ENCODE data around the gene UGGT2. TPM values are rescaled to one million over a fixed set of nuclear protein-coding genes. Genes with fewer than 3 reads are reported as not detected.

UGGT2 gene
- total RNA-seq, 1 donor from 2014 or later: 6.5 TPM

GRCh38 chr13:96044238-96044637 lies 9.0 kb downstream of the UGGT2 start:
- Mint-ChIP-seq H3K27me3 (no peaks in the 10 kb centered on the region), H3K4me1 (no peaks in the 10 kb centered on the region)

GRCh38 chr13:96041326-96042110 lies 11.7 kb downstream of the UGGT2 start:
- Mint-ChIP-seq H3K36me3 (ENCODE audit: low read depth) (no peaks in the 10 kb centered on the region), H3K4me3 (no peak overlapping the region), H3K9me3 (peaks cover 13% of the 10 kb centered on the region), H3K4me1 (no peaks in the 10 kb centered on the region), H3K27me3 (no peaks in the 10 kb centered on the region), H3K27ac (no peak overlapping the region)
- TF ChIP-seq CTCF (IDR thresholded peaks at IDR 0.05): no peak
- ChIA-PET POLR2A (no interaction called here), CTCF (no interaction called here)
- intact Hi-C loops (cut with micrococcal nuclease): no loop called here
- ATAC-seq (ENCODE audit: low read depth) (no peak), DNase-seq (no peak)

More at GRCh38 chr13:96044238-96044637, 9.0 kb downstream of the UGGT2 start:
- DNase-seq (no peak), ATAC-seq (ENCODE audit: low read depth) (no peak)
- no peak overlapping the region for H3K27ac Mint-ChIP-seq
- intact Hi-C loops (cut with micrococcal nuclease): no loop called here
- no peaks in the 10 kb centered on the region for H3K36me3 Mint-ChIP-seq (ENCODE audit: low read depth)
- H3K4me3 Mint-ChIP-seq: no peak overlapping the region
- no peak for TF ChIP-seq CTCF (IDR thresholded peaks at IDR 0.05)
- H3K9me3 Mint-ChIP-seq: peaks cover 13% of the 10 kb centered on the region
- POLR2A ChIA-PET: no interaction called here
- CTCF ChIA-PET: no interaction called here

- intact Hi-C loops (cut with micrococcal nuclease): no loop called here
- DNase-seq: no peak
- no peak overlapping the region for H3K4me3 Mint-ChIP-seq
- peaks cover 6% of the 10 kb centered on the region for H3K9me3 Mint-ChIP-seq
- no peaks in the 10 kb centered on the region for H3K27me3 Mint-ChIP-seq
- TF ChIP-seq CTCF (IDR thresholded peaks at IDR 0.05): no peak
- H3K36me3 Mint-ChIP-seq (ENCODE audit: low read depth): no peaks in the 10 kb centered on the region
- POLR2A ChIA-PET: no interaction called here
- ATAC-seq (ENCODE audit: low read depth): no peak
- CTCF ChIA-PET: no interaction called here
- H3K4me1 Mint-ChIP-seq: no peaks in the 10 kb centered on the region
- H3K27ac Mint-ChIP-seq: no peak overlapping the region
Observed at GRCh38 chr13:96036515-96036914, 16.7 kb downstream of the UGGT2 start.

GRCh38 chr13:96034662-96035061 lies 18.5 kb downstream of the UGGT2 start:
- ChIA-PET POLR2A (no interaction called here), CTCF (no interaction called here)
- DNase-seq: no peak
- intact Hi-C loops (cut with micrococcal nuclease): no loop called here
- Mint-ChIP-seq H3K36me3 (ENCODE audit: low read depth) (no peaks in the 10 kb centered on the region), H3K9me3 (peaks cover 6% of the 10 kb centered on the region), H3K27ac (no peak overlapping the region), H3K27me3 (no peaks in the 10 kb centered on the region), H3K4me3 (no peak overlapping the region), H3K4me1 (no peaks in the 10 kb centered on the region)
- no peak for ATAC-seq (ENCODE audit: low read depth)
- TF ChIP-seq CTCF (IDR thresholded peaks at IDR 0.05): no peak

- Mint-ChIP-seq H3K4me1 (no peaks in the 10 kb centered on the region), H3K27ac (no peak overlapping the region), H3K4me3 (no peak overlapping the region), H3K36me3 (ENCODE audit: low read depth) (no peaks in the 10 kb centered on the region), H3K27me3 (no peaks in the 10 kb centered on the region), H3K9me3 (peaks cover 6% of the 10 kb centered on the region)
- no peak for TF ChIP-seq CTCF (IDR thresholded peaks at IDR 0.05)
- DNase-seq (no peak), ATAC-seq (ENCODE audit: low read depth) (no peak)
- POLR2A ChIA-PET: no interaction called here
- intact Hi-C loops (cut with micrococcal nuclease): no loop called here
- CTCF ChIA-PET: no interaction called here
Observed at GRCh38 chr13:96033220-96034015, 19.8 kb downstream of the UGGT2 start.

Data from activated B cell treated with CpG ODN at 0.5 μM for 24 hours (primary cell).